Amygdala (tissue), 56 donors: ENCODE measurements around the gene TRAPPC8.
"Not testable (repeated sequence)": the region's sequence is repeated elsewhere in the genome, so short reads cannot be mapped to it uniquely, and the experiment has no call there.

ENCODE experiments used
- DNase-seq, 56 donors: peaks; one replicate each; lab custom pipeline; 2025; lab: John Stamatoyannopoulos, UW

Gene TRAPPC8

GRCh38 chr18:31809049-31809448, 133.9 kb downstream of the TRAPPC8 start:
- DNase-seq = not testable (repeated sequence)

- DNase-seq = no peak
These were observed 141.8 kb downstream of the TRAPPC8 start for GRCh38 chr18:31801078-31801477.

DNA sequence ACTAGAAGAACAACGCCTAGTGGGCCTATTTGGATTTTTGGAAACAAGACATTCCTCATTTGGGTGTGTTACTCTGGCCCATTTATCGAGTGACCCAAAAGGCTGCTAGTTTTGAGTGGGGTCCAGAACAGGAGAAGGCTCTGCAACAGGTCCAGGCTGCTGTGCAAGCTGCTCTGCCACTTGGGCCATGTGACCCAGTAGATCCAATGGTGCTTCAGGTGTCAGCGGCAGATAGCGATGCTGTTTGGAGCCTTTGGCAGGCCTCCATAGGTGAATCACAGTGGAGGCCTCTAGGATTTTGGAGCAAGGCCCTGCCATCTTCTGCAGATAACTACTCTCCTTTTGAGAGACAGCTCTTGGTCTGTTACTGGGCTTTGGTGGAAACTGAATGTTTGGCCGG, 143.7 kb downstream of the TRAPPC8 start:
- not testable (repeated sequence) for DNase-seq

DNA sequence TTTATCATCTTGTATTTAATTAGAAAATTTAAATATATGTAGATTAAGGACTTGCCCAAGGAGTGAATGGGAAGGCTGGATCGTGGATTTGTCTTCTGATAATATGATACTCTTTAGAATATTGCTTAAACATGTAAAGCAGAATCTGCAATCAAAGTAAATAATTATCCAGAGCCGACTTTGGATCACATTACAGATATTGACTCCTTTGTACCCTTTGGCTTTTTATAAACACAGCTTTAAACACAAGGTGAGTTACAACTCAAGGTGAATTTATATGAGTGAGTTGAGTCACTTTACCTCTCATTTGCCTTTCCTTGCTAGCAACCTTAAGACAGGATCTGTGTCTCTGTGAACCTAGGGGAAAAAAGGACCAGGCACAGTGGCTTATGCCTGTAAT, 144.5 kb downstream of the TRAPPC8 start:
- no peak for DNase-seq

DNA sequence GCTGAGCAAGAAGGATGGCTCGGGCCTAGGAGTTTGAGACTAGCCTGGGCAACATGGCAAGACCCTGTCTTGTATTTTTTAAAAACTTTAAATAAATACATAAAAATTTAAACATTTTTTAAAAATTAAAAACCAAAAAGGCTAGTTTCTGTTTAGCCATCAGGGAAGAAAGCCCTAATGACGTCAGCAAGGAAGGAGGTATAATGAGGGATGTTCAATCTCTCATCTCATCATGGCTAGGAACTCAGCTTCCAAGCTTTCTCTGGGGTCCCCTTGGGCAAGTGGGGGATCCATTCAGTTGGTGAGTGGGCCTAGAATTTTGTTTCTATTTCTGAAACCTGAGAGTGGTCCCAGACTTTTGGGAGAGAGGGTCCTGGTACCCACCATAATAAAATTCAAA, 147.2 kb downstream of the TRAPPC8 start:
- DNase-seq = no peak

GRCh38 chr18:31793531-31793930, 149.4 kb downstream of the TRAPPC8 start:
- no peak for DNase-seq

DNA sequence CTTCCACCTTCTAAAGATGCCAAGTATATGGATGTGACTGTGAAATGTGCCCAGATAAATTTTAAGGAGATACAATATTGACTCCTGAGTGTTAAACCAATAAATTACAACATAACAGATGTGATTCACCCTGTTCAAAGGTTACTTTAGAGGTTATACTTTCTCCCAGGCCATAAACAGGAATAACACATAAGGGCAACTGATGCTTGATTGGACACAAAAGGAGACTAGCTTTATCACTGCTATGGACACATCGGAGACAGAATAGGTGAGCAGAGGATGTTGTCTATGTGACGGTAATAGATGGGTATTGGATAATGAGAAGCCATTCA, 150.4 kb downstream of the TRAPPC8 start:
- DNase-seq = no peak

GRCh38 chr18:31791817-31792579, 150.9 kb downstream of the TRAPPC8 start:
- no peak for DNase-seq

DNA sequence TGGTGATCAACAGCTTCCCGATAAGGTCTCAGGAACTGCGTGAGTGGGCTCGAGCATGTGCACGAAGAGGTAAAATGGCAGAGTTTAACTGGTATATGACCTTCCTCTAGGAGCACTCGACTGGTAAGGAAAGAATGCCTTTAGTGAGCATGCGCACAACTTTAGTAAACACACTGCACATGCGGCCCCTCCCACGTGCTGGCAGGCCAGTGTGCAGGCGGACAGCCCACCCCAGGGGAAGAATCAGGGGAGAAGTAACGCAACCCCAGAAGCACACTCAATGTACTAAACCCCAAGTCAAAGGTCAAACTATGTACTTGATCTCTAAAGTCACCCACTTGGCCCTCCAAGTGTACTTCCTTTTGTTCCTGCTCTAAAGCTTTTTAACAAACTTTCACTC, 153.5 kb downstream of the TRAPPC8 start:
- no peak for DNase-seq

DNA sequence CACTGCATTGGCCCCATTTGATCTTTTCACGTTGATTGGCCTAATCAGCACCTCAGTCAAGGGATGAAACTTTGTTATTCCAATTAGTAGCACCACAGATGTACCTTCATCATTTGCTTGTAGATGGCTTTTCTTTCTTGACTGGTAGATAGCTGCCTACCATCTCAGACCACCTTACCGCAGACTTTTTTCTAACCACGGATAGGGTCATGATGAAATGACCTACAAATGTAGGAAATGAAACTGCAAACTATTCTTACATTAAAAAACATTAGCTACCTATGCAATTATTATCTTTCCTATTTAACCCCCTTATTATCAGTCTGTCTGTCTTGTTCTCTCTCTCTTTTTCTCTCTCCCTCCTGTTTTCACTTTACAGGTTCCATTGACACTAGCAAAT, 159.9 kb downstream of the TRAPPC8 start:
- no peak for DNase-seq
